Suprapubic skin (tissue), 3 donors: ENCODE data around the gene RFTN2.
"Not testable (repeated sequence)": the region's sequence is repeated elsewhere in the genome, so short reads cannot be mapped to it uniquely, and the experiment has no call there.

Experiments used
- CTCF ChIP-seq, 2 donors: fragments of 200-600 bp in 1 of 2; fragments of 450-650 bp in 1 of 2; sonication (generic) in 1 of 2; IDR thresholded peaks; one replicate each; pipeline ENCODE4 v1.5.1; 2016 to 2019; ENCODE audit warnings: antibody characterized with exemption in 2 of 2, mild to moderate bottlenecking in 1 of 2, moderate library complexity in 1 of 2
- POLR2A ChIP-seq, 2 donors: fragments of 450-650 bp; IDR thresholded peaks; one replicate each; pipeline ENCODE4 v1.6.1; 2017; ENCODE audit warnings: antibody characterized with exemption in 2 of 2, mild to moderate bottlenecking in 2 of 2, moderate library complexity in 2 of 2

GRCh38 chr2:197587255-197587654, 88.1 kb downstream of the RFTN2 start:
- TF ChIP-seq CTCF, POLR2A (IDR thresholded peaks at IDR 0.05): not testable (repeated sequence)
